Activated CD8-positive, alpha-beta memory T cell treated with anti-CD3 and anti-CD28 coated beads for 4 hours (primary cell): Measurements from ENCODE around the gene SPDYE5.
A peak's percentile ranks its signal among the peaks of the same experiment; 100 is the strongest.
"Not testable (repeated sequence)": the region's sequence is repeated elsewhere in the genome, so short reads cannot be mapped to it uniquely, and the experiment has no call there.

Experiments used
- DNase-seq, 2 donors: peaks; one replicate each; pipeline ENCODE4 v3.0.0-alpha.2; 2020; ENCODE audit warnings: low read depth in 2 of 2

Gene SPDYE5

GRCh38 chr7:75492020-75492419 is at the start of gene SPDYE5:
Gene SPDYE5 (plus strand): TSS chr7:75492320. CDS start chr7:75494048, 1,728 bp downstream.
- not testable (repeated sequence) for DNase-seq

- DNase-seq: not testable (repeated sequence)
Measured at GRCh38 chr7:75442465-75443111, 49.5 kb upstream of the SPDYE5 start.

GRCh38 chr7:75449946-75450345 is 42.2 kb upstream of the SPDYE5 start:
- not testable (repeated sequence) for DNase-seq

- DNase-seq: not testable (repeated sequence)
Measured at GRCh38 chr7:75452494-75452955, 39.6 kb upstream of the SPDYE5 start.

GRCh38 chr7:75456403-75456802 is 35.7 kb upstream of the SPDYE5 start:
- not testable (repeated sequence) for DNase-seq

GRCh38 chr7:75458034-75458433 is 34.1 kb upstream of the SPDYE5 start:
- DNase-seq: not testable (repeated sequence)

GRCh38 chr7:75460541-75460940 is 31.6 kb upstream of the SPDYE5 start:
- not testable (repeated sequence) for DNase-seq

GRCh38 chr7:75470166-75470565 is 22.0 kb upstream of the SPDYE5 start:
- not testable (repeated sequence) for DNase-seq

GRCh38 chr7:75477457-75477856 is 14.7 kb upstream of the SPDYE5 start:
- not testable (repeated sequence) for DNase-seq

GRCh38 chr7:75480313-75480712 is 11.8 kb upstream of the SPDYE5 start:
- not testable (repeated sequence) for DNase-seq

GRCh38 chr7:75485355-75485978 is 6.7 kb upstream of the SPDYE5 start:
- DNase-seq: not testable (repeated sequence)

- peak; percentile 77 to 81 for DNase-seq
Measured at GRCh38 chr7:75485979-75486643, 6.0 kb upstream of the SPDYE5 start, which contains the start of gene POM121C. Gene POM121C (minus strand): TSS chr7:75486299. CDS start chr7:75441496, 44,803 bp downstream.

- DNase-seq: not testable (repeated sequence)
Measured at GRCh38 chr7:75509033-75509432, 16.9 kb downstream of the SPDYE5 start.

- not testable (repeated sequence) for DNase-seq
Measured at GRCh38 chr7:75518842-75519241, 26.7 kb downstream of the SPDYE5 start.

- not testable (repeated sequence) for DNase-seq
Measured at GRCh38 chr7:75521727-75522126, 29.6 kb downstream of the SPDYE5 start.

- DNase-seq: not testable (repeated sequence)
Measured at GRCh38 chr7:75527224-75527722, 35.2 kb downstream of the SPDYE5 start.

- no peak for DNase-seq
Measured at GRCh38 chr7:75531359-75531821, 39.3 kb downstream of the SPDYE5 start.

GRCh38 chr7:75532639-75533038 is 40.5 kb downstream of the SPDYE5 start:
- DNase-seq: no peak

GRCh38 chr7:75533926-75534325 is 41.8 kb downstream of the SPDYE5 start:
- no peak for DNase-seq

GRCh38 chr7:75534727-75535307 is 42.7 kb downstream of the SPDYE5 start:
- no peak for DNase-seq

GRCh38 chr7:75536491-75536890 is 44.4 kb downstream of the SPDYE5 start:
- DNase-seq: no peak
